ENCODE results near the gene PNMA1. TPM values are rescaled to one million over a fixed set of nuclear protein-coding genes. Genes with fewer than 3 reads are reported as not detected.

The PNMA1 gene
- total RNA-seq, 1 donor from 2014 or later: 15.1 TPM

GRCh38 chr14:73744175-73744867 lies 30.1 kb upstream of the PNMA1 start:
- peak overlapping the region; percentile 69 for H3K27ac ChIP-seq (ENCODE audit: low read depth, low read length)
- peak overlapping the region; percentile 29 to 75 (median 66) for H3K9ac ChIP-seq (ENCODE audit: low read depth in 1 of 3, low read length in 3 of 3)
- H3K4me3 ChIP-seq (ENCODE audit: low read length in 3 of 3): peak overlapping the region in 2 of 3 donors; percentile 29 to 30
- peaks cover 90 to 96% (median 95%) of the 10 kb centered on the region in 3 donors for H3K4me1 ChIP-seq (ENCODE audit: control insufficient read depth in 3 of 3, insufficient read depth in 3 of 3, low read length in 3 of 3)
- no peaks in the 10 kb centered on the region for H3K27me3 ChIP-seq (ENCODE audit: control insufficient read depth in 3 of 3, insufficient read depth in 3 of 3, low read length in 3 of 3)
- no peaks in the 10 kb centered on the region for H3K9me3 ChIP-seq (ENCODE audit: control insufficient read depth in 3 of 3, low read length in 3 of 3)
- peaks cover 3 to 6% (median 5%) of the 10 kb centered on the region in 3 donors for H3K36me3 ChIP-seq (ENCODE audit: control insufficient read depth in 3 of 3, insufficient read depth in 3 of 3, low read length in 3 of 3)

- Histone ChIP-seq H3K27me3 (ENCODE audit: control insufficient read depth in 3 of 3, insufficient read depth in 3 of 3, low read length in 3 of 3) (no peaks in the 10 kb centered on the region), H3K36me3 (ENCODE audit: control insufficient read depth in 3 of 3, insufficient read depth in 3 of 3, low read length in 3 of 3) (peaks cover 12 to 14% (median 12%) of the 10 kb centered on the region in 3 donors), H3K9me3 (ENCODE audit: control insufficient read depth in 3 of 3, low read length in 3 of 3) (no peaks in the 10 kb centered on the region), H3K4me3 (ENCODE audit: low read length in 3 of 3) (peak overlapping the region; percentile 19 to 34 (median 22)), H3K27ac (ENCODE audit: low read depth, low read length) (peak overlapping the region; percentile 69), H3K9ac (ENCODE audit: low read depth in 1 of 3, low read length in 3 of 3) (peak overlapping the region; percentile 17 to 68 (median 66)), H3K4me1 (ENCODE audit: control insufficient read depth in 3 of 3, insufficient read depth in 3 of 3, low read length in 3 of 3) (peaks cover 88 to 97% (median 95%) of the 10 kb centered on the region in 3 donors)
Observed at GRCh38 chr14:73743431-73743931, 29.3 kb upstream of the PNMA1 start.

- Histone ChIP-seq H3K36me3 (ENCODE audit: control insufficient read depth in 3 of 3, insufficient read depth in 3 of 3, low read length in 3 of 3) (peaks cover 15 to 18% (median 15%) of the 10 kb centered on the region in 3 donors), H3K4me3 (ENCODE audit: low read length in 3 of 3) (no peak overlapping the region), H3K27me3 (ENCODE audit: control insufficient read depth in 3 of 3, insufficient read depth in 3 of 3, low read length in 3 of 3) (no peaks in the 10 kb centered on the region), H3K4me1 (ENCODE audit: control insufficient read depth in 3 of 3, insufficient read depth in 3 of 3, low read length in 3 of 3) (peaks cover 83 to 94% (median 90%) of the 10 kb centered on the region in 3 donors), H3K27ac (ENCODE audit: low read depth, low read length) (peak overlapping the region; percentile 69), H3K9me3 (ENCODE audit: control insufficient read depth in 3 of 3, low read length in 3 of 3) (no peaks in the 10 kb centered on the region), H3K9ac (ENCODE audit: low read depth in 1 of 3, low read length in 3 of 3) (peak overlapping the region in 2 of 3 donors; percentile 28 to 68)
Observed at GRCh38 chr14:73742520-73743238, 28.5 kb upstream of the PNMA1 start.

GRCh38 chr14:73741876-73742519 lies 27.8 kb upstream of the PNMA1 start:
- peak overlapping the region in 2 of 3 donors; percentile 4 to 35 for H3K4me3 ChIP-seq (ENCODE audit: low read length in 3 of 3)

GRCh38 chr14:73741386-73741875 lies 27.2 kb upstream of the PNMA1 start:
- Histone ChIP-seq H3K27me3 (ENCODE audit: control insufficient read depth in 3 of 3, insufficient read depth in 3 of 3, low read length in 3 of 3) (no peaks in the 10 kb centered on the region), H3K4me1 (ENCODE audit: control insufficient read depth in 3 of 3, insufficient read depth in 3 of 3, low read length in 3 of 3) (peaks cover 73 to 82% (median 78%) of the 10 kb centered on the region in 3 donors), H3K36me3 (ENCODE audit: control insufficient read depth in 3 of 3, insufficient read depth in 3 of 3, low read length in 3 of 3) (peaks cover 22 to 24% (median 24%) of the 10 kb centered on the region in 3 donors), H3K9me3 (ENCODE audit: control insufficient read depth in 3 of 3, low read length in 3 of 3) (no peaks in the 10 kb centered on the region), H3K4me3 (ENCODE audit: low read length in 3 of 3) (peak overlapping the region in 2 of 3 donors; percentile 4 to 35), H3K27ac (ENCODE audit: low read depth, low read length) (peak overlapping the region; percentile 69), H3K9ac (ENCODE audit: low read depth in 1 of 3, low read length in 3 of 3) (peak overlapping the region; percentile 28 to 60 (median 47))

More at GRCh38 chr14:73741876-73742519, 27.8 kb upstream of the PNMA1 start:
- no peaks in the 10 kb centered on the region for H3K9me3 ChIP-seq (ENCODE audit: control insufficient read depth in 3 of 3, low read length in 3 of 3)
- peak overlapping the region in 2 of 3 donors; percentile 28 to 60 for H3K9ac ChIP-seq (ENCODE audit: low read depth in 1 of 3, low read length in 3 of 3)
- H3K27me3 ChIP-seq (ENCODE audit: control insufficient read depth in 3 of 3, insufficient read depth in 3 of 3, low read length in 3 of 3): no peaks in the 10 kb centered on the region
- peaks cover 79 to 87% (median 83%) of the 10 kb centered on the region in 3 donors for H3K4me1 ChIP-seq (ENCODE audit: control insufficient read depth in 3 of 3, insufficient read depth in 3 of 3, low read length in 3 of 3)
- H3K36me3 ChIP-seq (ENCODE audit: control insufficient read depth in 3 of 3, insufficient read depth in 3 of 3, low read length in 3 of 3): peaks cover 18 to 21% (median 18%) of the 10 kb centered on the region in 3 donors
- H3K27ac ChIP-seq (ENCODE audit: low read depth, low read length): peak overlapping the region; percentile 69

- H3K9ac ChIP-seq (ENCODE audit: low read depth in 1 of 3, low read length in 3 of 3): peak overlapping the region; percentile 40 to 74 (median 65)
- peak overlapping the region; percentile 4 to 45 (median 43) for H3K4me3 ChIP-seq (ENCODE audit: low read length in 3 of 3)
- H3K27me3 ChIP-seq (ENCODE audit: control insufficient read depth in 3 of 3, insufficient read depth in 3 of 3, low read length in 3 of 3): no peaks in the 10 kb centered on the region
- peaks cover 24 to 26% (median 25%) of the 10 kb centered on the region in 3 donors for H3K36me3 ChIP-seq (ENCODE audit: control insufficient read depth in 3 of 3, insufficient read depth in 3 of 3, low read length in 3 of 3)
- H3K27ac ChIP-seq (ENCODE audit: low read depth, low read length): peak overlapping the region; percentile 69
- H3K9me3 ChIP-seq (ENCODE audit: control insufficient read depth in 3 of 3, low read length in 3 of 3): no peaks in the 10 kb centered on the region
- H3K4me1 ChIP-seq (ENCODE audit: control insufficient read depth in 3 of 3, insufficient read depth in 3 of 3, low read length in 3 of 3): peaks cover 66 to 75% (median 71%) of the 10 kb centered on the region in 3 donors
Observed at GRCh38 chr14:73740618-73741326, 26.6 kb upstream of the PNMA1 start.

- H3K36me3 ChIP-seq (ENCODE audit: control insufficient read depth in 3 of 3, insufficient read depth in 3 of 3, low read length in 3 of 3): peaks cover 28 to 33% (median 29%) of the 10 kb centered on the region in 3 donors
- H3K9ac ChIP-seq (ENCODE audit: low read depth in 1 of 3, low read length in 3 of 3): peak overlapping the region; percentile 40 to 74 (median 65)
- peak overlapping the region; percentile 69 for H3K27ac ChIP-seq (ENCODE audit: low read depth, low read length)
- H3K27me3 ChIP-seq (ENCODE audit: control insufficient read depth in 3 of 3, insufficient read depth in 3 of 3, low read length in 3 of 3): no peaks in the 10 kb centered on the region
- H3K4me1 ChIP-seq (ENCODE audit: control insufficient read depth in 3 of 3, insufficient read depth in 3 of 3, low read length in 3 of 3): peaks cover 59 to 68% (median 64%) of the 10 kb centered on the region in 3 donors
- H3K4me3 ChIP-seq (ENCODE audit: low read length in 3 of 3): peak overlapping the region in 2 of 3 donors; percentile 43 to 45
- H3K9me3 ChIP-seq (ENCODE audit: control insufficient read depth in 3 of 3, low read length in 3 of 3): no peaks in the 10 kb centered on the region
Observed at GRCh38 chr14:73739899-73740617, 25.9 kb upstream of the PNMA1 start.

GRCh38 chr14:73739174-73739898 lies 25.2 kb upstream of the PNMA1 start:
- H3K9ac ChIP-seq (ENCODE audit: low read depth in 1 of 3, low read length in 3 of 3): peak overlapping the region in 2 of 3 donors; percentile 65 to 74
- H3K27ac ChIP-seq (ENCODE audit: low read depth, low read length): peak overlapping the region; percentile 69
- H3K4me3 ChIP-seq (ENCODE audit: low read length in 3 of 3): no peak overlapping the region
- no peaks in the 10 kb centered on the region for H3K27me3 ChIP-seq (ENCODE audit: control insufficient read depth in 3 of 3, insufficient read depth in 3 of 3, low read length in 3 of 3)
- peaks cover 29 to 40% (median 34%) of the 10 kb centered on the region in 3 donors for H3K36me3 ChIP-seq (ENCODE audit: control insufficient read depth in 3 of 3, insufficient read depth in 3 of 3, low read length in 3 of 3)
- H3K9me3 ChIP-seq (ENCODE audit: control insufficient read depth in 3 of 3, low read length in 3 of 3): no peaks in the 10 kb centered on the region
- H3K4me1 ChIP-seq (ENCODE audit: control insufficient read depth in 3 of 3, insufficient read depth in 3 of 3, low read length in 3 of 3): peaks cover 52 to 61% (median 57%) of the 10 kb centered on the region in 3 donors
